OCI-LY1 (cell line): Measurements from ENCODE around the gene ATP11A.

Source experiments
- CTCF ChIP-seq: fragments of 200-600 bp; sonication (generic), shearing (Covaris generic); IDR thresholded peaks from 2 replicates; pipeline ENCODE4 v1.5.1; 2017; ENCODE audit warnings: mild to moderate bottlenecking, antibody characterized with exemption, low read length, moderate library complexity, mixed read lengths
- EZH2 ChIP-seq: fragments of 200-600 bp; sonication (generic), shearing (Covaris generic); IDR thresholded peaks from 2 replicates; pipeline ENCODE4 v1.8.0; 2017; ENCODE audit warnings: borderline replicate concordance, mixed run types, mild to moderate bottlenecking, antibody characterized with exemption, low read length, moderate library complexity, mixed read lengths

DNA sequence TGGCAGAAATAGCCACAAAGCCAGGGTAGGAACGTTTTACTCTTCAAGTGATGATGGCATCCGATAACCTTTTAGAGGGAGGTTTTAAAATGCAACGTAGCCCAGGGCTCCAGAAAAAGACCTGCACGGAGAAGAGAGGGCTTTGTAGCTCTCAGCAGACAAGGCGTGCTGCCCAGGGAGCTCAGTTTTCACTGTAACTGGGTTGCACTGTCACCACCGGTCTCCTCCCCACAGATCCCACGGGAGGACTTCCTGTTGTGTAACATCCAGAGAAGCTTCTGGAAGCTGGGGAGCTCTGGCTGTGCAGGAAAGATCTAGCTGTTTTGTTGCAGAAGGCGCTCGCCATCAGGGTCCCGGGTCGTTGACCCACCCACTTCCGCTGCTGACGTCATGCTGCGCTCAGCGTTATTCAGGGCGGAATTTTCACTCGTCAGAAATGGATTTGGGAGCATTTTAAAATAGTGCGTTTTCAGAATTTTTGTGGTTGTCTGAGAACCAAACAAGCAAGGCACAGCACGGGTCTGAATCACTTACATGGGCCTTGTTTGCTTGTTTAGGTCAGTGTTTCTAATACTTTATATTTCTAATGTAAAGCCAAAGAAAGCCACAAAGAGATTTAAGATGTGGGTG is 50.8 kb downstream of the ATP11A start:
- TF ChIP-seq CTCF: no peak
- TF ChIP-seq EZH2: no peak
